NCI-H2081 treated with DMSO at 0.1 percent for 48 hours (cell line): ENCODE results near the gene LRRC37A2.
"Not testable (repeated sequence)": the region's sequence is repeated elsewhere in the genome, so short reads cannot be mapped to it uniquely, and the experiment has no call there.

ENCODE experiments used
- DNase-seq: peaks from one replicate; lab custom pipeline; 2025; lab: John Stamatoyannopoulos, UW

LRRC37A2 gene

GRCh38 chr17:46598344-46598931 is 86.2 kb downstream of the LRRC37A2 start:
- not testable (repeated sequence) for DNase-seq

GRCh38 chr17:46600767-46601166 is 88.5 kb downstream of the LRRC37A2 start:
- not testable (repeated sequence) for DNase-seq

- not testable (repeated sequence) for DNase-seq
Measured at GRCh38 chr17:46603125-46603524, 90.9 kb downstream of the LRRC37A2 start.
